Measurements from ENCODE around the gene YPEL4. TPM values are rescaled to one million over a fixed set of nuclear protein-coding genes. Genes with fewer than 3 reads are reported as not detected.
A peak's percentile ranks its signal among the peaks of the same experiment; 100 is the strongest.

Gene YPEL4
- polyA plus RNA-seq, 1 experiment, result 1.1 TPM

- DNase-seq (ENCODE audit: low read depth, low spot score), result no peak
- CTCF ChIA-PET, result interaction anchor here (0.8 to 2.7 kb wide), 2 partner anchors 9 to 69 kb away, joined by 3 to 15 read pairs; partner anchors contain the start of gene UBE2L6
Measured at GRCh38 chr11:57637626-57638004, 12.1 kb downstream of the YPEL4 start.

DNA sequence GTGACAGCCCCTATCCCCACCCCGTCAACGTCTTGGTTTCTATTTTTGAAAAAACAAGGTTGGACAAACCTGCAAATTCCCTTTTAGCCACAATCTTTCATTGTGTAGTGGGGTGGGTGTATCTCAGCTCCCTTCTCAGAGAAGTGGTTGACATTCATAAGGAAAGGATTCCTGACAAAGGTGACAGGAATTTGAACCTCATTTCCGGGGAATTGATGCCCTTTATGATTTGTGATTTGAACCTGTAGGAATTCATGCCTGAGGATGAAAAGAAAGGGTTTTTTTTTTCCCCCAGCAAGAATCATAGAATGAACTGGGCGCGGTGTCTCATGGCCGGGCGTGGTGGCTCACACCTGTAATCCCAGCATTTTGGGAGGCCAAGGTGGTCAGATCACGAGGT, 14.5 kb downstream of the YPEL4 start:
- no peak for DNase-seq (ENCODE audit: low read depth, low spot score)
- ChIA-PET CTCF (interaction anchor here (1.7 to 2.4 kb wide), 2 partner anchors 9 to 67 kb away, joined by 9 to 14 read pairs; partner anchors contain the start of gene UBE2L6), POLR2A (no interaction called here)
- Histone ChIP-seq H3K4me3 (ENCODE audit: low read depth, low read length) (no peak overlapping the region), H3K9me3 (ENCODE audit: control insufficient read depth, insufficient read depth, low read length) (no peaks in the 10 kb centered on the region), H3K27me3 (ENCODE audit: control insufficient read depth, insufficient read depth, low read length) (peaks cover 15% of the 10 kb centered on the region), H3K27ac (ENCODE audit: low read depth, low read length) (no peak overlapping the region)
- TF ChIP-seq, protein P1, sequence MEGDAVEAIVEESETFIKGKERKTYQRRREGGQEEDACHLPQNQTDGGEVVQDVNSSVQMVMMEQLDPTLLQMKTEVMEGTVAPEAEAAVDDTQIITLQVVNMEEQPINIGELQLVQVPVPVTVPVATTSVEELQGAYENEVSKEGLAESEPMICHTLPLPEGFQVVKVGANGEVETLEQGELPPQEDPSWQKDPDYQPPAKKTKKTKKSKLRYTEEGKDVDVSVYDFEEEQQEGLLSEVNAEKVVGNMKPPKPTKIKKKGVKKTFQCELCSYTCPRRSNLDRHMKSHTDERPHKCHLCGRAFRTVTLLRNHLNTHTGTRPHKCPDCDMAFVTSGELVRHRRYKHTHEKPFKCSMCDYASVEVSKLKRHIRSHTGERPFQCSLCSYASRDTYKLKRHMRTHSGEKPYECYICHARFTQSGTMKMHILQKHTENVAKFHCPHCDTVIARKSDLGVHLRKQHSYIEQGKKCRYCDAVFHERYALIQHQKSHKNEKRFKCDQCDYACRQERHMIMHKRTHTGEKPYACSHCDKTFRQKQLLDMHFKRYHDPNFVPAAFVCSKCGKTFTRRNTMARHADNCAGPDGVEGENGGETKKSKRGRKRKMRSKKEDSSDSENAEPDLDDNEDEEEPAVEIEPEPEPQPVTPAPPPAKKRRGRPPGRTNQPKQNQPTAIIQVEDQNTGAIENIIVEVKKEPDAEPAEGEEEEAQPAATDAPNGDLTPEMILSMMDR (IDR thresholded peaks at IDR 0.05; ENCODE audit: low read depth, low read length), result no peak

More at GRCh38 chr11:57637626-57638004, 12.1 kb downstream of the YPEL4 start:
- Histone ChIP-seq H3K4me3 (ENCODE audit: low read depth, low read length) (peak overlapping the region; percentile 99), H3K27ac (ENCODE audit: low read depth, low read length) (no peak overlapping the region), H3K9me3 (ENCODE audit: control insufficient read depth, insufficient read depth, low read length) (no peaks in the 10 kb centered on the region), H3K27me3 (ENCODE audit: control insufficient read depth, insufficient read depth, low read length) (peaks cover 7% of the 10 kb centered on the region)
- POLR2A ChIA-PET, result no interaction called here
- TF ChIP-seq, protein P1 (IDR thresholded peaks at IDR 0.05; ENCODE audit: low read depth, low read length), result no peak

- H3K27ac ChIP-seq (ENCODE audit: low read depth, low read length), result no peak overlapping the region
- H3K27me3 ChIP-seq (ENCODE audit: control insufficient read depth, insufficient read depth, low read length), result peaks cover 17% of the 10 kb centered on the region
- no peak overlapping the region for H3K4me3 ChIP-seq (ENCODE audit: low read depth, low read length)
- no peaks in the 10 kb centered on the region for H3K9me3 ChIP-seq (ENCODE audit: control insufficient read depth, insufficient read depth, low read length)
- POLR2A ChIA-PET, result no interaction called here
- CTCF ChIA-PET, result interaction anchor here (1.0 to 2.4 kb wide), 3 partner anchors 10 to 67 kb away, joined by 4 to 14 read pairs (median 9); partner anchors contain the start of gene UBE2L6
- TF ChIP-seq, protein P1 (IDR thresholded peaks at IDR 0.05; ENCODE audit: low read depth, low read length), result no peak
- DNase-seq (ENCODE audit: low read depth, low spot score), result no peak
Measured at GRCh38 chr11:57634311-57634710, 15.4 kb downstream of the YPEL4 start.

- ChIA-PET CTCF (interaction anchor here (1.0 to 1.7 kb wide), 2 partner anchors 11 to 66 kb away, joined by 4 to 9 read pairs; partner anchors contain the start of gene UBE2L6), POLR2A (no interaction called here)
- Histone ChIP-seq H3K4me3 (ENCODE audit: low read depth, low read length) (no peak overlapping the region), H3K9me3 (ENCODE audit: control insufficient read depth, insufficient read depth, low read length) (no peaks in the 10 kb centered on the region), H3K27me3 (ENCODE audit: control insufficient read depth, insufficient read depth, low read length) (peaks cover 17% of the 10 kb centered on the region), H3K27ac (ENCODE audit: low read depth, low read length) (no peak overlapping the region)
- no peak for DNase-seq (ENCODE audit: low read depth, low spot score)
- TF ChIP-seq, protein P1 (IDR thresholded peaks at IDR 0.05; ENCODE audit: low read depth, low read length), result no peak
Measured at GRCh38 chr11:57633394-57634070, 16.2 kb downstream of the YPEL4 start.

GRCh38 chr11:57632116-57632515, 17.6 kb downstream of the YPEL4 start:
- H3K27me3 ChIP-seq (ENCODE audit: control insufficient read depth, insufficient read depth, low read length), result peaks cover 17% of the 10 kb centered on the region
- no peaks in the 10 kb centered on the region for H3K9me3 ChIP-seq (ENCODE audit: control insufficient read depth, insufficient read depth, low read length)
- TF ChIP-seq, protein P1 (IDR thresholded peaks at IDR 0.05; ENCODE audit: low read depth, low read length), result no peak
- no peak for DNase-seq (ENCODE audit: low read depth, low spot score)
- ChIA-PET CTCF (interaction anchor here (3.6 kb wide), 1 partner anchor 9 kb away, joined by 14 read pairs; no protein-coding TSS in a partner anchor), POLR2A (no interaction called here)
- no peak overlapping the region for H3K27ac ChIP-seq (ENCODE audit: low read depth, low read length)
- no peak overlapping the region for H3K4me3 ChIP-seq (ENCODE audit: low read depth, low read length)
